IMR-90 (cell line): ENCODE measurements around the gene KLHDC1.
A peak's percentile ranks its signal among the peaks of the same experiment; 100 is the strongest.

Experiments used
- CEBPB ChIP-seq: IDR thresholded peaks from 2 replicates; pipeline ENCODE4 v1.6.1; 2012; ENCODE audit warnings: low read depth, low read length, improper control_type of control experiment
- FOS ChIP-seq: fragments of 150-350 bp; IDR thresholded peaks from 2 replicates; pipeline ENCODE4 v1.6.1; 2016; ENCODE audit warnings: low read depth, low read length
- POLR2A ChIP-seq: IDR thresholded peaks from 2 replicates; pipeline ENCODE4 v1.6.1; 2012; ENCODE audit warnings: mild to moderate bottlenecking, low read depth, low read length
- RAD21 ChIP-seq: IDR thresholded peaks from 2 replicates; pipeline ENCODE4 v1.6.1; 2012; ENCODE audit warnings: low read length, improper control_type of control experiment
- RFX5 ChIP-seq: IDR thresholded peaks from 2 replicates; pipeline ENCODE4 v1.8.0; 2012; ENCODE audit warnings: low read depth, mild to moderate bottlenecking, low read length, moderate library complexity
- SMC3 ChIP-seq: fragments of 150-350 bp; IDR thresholded peaks from 2 replicates; pipeline ENCODE4 v1.6.1; 2016; ENCODE audit warnings: low read depth, mild to moderate bottlenecking, antibody characterized with exemption, low read length, moderate library complexity
- TF ChIP-seq, protein P1 (sequence below): conservative IDR thresholded peaks from 2 replicates; pipeline ENCODE4 v1.5.1; 2012; ENCODE audit warnings: mild to moderate bottlenecking, low read depth, low read length, improper control_type of control experiment

GRCh38 chr14:49692193-49692757 is 645 bp upstream of the KLHDC1 start:
- TF ChIP-seq, protein P1, sequence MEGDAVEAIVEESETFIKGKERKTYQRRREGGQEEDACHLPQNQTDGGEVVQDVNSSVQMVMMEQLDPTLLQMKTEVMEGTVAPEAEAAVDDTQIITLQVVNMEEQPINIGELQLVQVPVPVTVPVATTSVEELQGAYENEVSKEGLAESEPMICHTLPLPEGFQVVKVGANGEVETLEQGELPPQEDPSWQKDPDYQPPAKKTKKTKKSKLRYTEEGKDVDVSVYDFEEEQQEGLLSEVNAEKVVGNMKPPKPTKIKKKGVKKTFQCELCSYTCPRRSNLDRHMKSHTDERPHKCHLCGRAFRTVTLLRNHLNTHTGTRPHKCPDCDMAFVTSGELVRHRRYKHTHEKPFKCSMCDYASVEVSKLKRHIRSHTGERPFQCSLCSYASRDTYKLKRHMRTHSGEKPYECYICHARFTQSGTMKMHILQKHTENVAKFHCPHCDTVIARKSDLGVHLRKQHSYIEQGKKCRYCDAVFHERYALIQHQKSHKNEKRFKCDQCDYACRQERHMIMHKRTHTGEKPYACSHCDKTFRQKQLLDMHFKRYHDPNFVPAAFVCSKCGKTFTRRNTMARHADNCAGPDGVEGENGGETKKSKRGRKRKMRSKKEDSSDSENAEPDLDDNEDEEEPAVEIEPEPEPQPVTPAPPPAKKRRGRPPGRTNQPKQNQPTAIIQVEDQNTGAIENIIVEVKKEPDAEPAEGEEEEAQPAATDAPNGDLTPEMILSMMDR = no peak
- TF ChIP-seq CEBPB (peak; percentile 44; the same call in 1 of the 2 replicates), POLR2A (no peak), FOS (no peak), RFX5 (no peak), RAD21 (no peak), SMC3 (no peak)
